ENCODE results near the gene BARX2. TPM values are rescaled to one million over a fixed set of nuclear protein-coding genes. Genes with fewer than 3 reads are reported as not detected.

BARX2 gene
- total RNA-seq, 1 donor from 2014 or later, result 0.10 TPM

DNA sequence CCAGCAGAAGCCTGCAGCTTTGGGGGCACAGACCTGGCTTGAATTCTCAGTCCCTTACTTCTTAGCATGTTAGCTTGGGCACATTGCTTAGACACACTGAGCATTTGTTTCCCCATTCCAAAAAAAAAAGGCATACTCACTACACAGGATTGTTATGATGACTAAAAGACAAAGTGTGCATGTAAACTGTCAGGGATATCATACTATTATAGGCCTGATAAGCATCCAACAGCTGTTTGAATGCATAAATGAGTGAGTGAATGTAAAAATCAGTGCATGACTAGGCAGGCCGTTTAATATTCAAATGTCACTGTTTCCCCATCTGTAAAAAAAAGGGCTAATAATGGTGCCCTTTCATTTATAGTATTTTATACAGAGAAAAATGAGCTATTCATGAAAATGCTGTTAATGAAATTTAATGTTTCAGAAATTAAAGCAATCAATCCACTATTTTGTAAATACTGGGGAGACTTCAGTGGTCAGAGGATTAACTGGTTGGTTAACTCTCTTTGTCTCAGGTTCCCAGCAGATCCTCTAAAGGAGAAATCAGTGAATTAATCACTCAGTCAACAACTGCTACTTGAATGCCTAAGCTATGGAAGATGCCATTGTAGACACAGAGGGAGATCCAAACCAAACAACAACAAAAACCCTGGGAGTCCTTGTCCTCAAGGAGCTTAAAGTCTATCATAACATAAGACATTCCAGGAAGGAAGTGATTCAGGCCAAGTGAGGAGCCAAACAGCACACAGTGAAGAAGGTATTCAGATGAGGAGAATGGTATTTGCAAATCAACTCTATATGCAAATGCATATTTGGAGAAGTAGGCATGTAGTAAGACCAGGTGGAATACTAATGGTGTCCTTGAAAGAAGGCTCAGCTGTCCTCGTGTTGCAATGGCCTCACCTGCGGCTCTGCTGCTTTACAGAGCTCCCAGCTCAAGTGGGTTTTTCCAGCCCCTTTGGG lies 26.8 kb downstream of the BARX2 start:
- DNase-seq (ENCODE audit: low read depth), result peak; percentile 50

DNA sequence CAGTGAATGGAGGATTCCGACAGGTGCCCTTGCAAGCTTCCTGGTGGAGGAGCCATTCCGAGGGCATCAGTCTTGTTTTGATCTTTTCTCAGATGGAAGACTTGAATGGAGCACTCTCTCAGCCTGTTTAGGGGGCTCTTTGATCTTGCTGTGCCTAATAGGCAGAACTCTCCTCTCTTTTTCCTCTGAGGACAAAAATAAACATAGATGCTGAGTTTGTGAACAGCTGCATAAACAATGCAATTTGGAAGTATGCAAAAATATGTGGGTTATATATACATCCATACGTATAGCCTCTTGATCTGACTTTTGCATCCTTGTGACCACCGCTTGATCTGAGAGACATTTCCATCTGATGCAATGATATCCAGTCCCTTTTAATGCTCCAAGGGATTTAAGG lies 29.1 kb downstream of the BARX2 start:
- DNase-seq (ENCODE audit: low read depth), result no peak

DNA sequence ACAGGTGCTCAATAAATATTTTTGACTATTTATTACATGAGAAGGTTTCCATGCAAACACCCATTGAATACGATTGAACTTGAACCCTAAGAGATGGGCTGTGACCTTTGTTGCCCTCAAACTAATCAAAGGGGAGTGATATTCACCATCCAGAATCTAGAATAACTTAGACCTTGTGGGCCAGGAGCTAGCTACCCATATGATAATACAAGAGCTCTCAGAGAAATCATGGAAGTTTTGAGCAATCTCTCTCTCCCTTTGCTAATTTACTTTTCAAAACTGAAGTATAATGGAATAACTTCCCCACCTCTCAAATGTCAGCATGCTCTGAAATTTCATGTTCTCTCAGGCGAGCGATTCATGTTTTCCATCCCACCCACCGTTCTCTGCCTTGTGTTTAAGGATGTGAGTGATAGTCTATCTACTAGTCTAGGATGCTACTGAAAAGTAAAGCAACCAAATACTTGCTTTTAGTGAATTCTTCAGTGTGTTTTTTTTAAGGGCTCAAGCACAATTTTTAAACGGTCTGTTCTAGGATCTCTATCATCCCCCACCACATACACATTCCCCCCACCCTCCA lies 33.3 kb downstream of the BARX2 start:
- no peak for DNase-seq (ENCODE audit: low read depth)

DNA sequence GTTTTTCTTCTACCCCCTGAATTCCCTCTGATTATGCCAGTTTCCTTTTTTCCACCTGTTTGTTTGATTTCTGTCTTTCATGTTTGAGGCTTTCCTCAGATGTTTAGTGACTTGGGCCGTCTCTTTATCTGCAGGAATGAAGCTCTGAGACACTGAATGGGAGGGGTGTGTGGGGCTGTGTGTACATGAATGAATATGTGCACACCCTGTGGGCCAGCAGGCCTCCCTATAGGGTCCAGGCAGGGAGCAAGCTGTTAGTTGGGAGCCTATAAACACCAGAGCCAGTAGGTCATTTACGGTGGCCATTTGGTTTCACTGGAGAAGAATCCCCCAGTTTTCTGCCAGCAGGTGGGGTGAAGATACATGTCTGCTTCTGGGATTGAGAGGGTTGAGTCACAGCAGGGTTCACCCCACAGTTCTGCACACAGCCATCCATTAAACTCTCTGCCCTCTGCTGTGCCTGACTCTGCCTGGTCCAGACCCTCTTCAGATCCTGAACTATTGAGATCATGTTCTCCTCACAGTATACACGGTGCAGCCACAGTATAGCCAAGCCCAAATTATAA lies 34.8 kb downstream of the BARX2 start:
- peak; percentile 2 for DNase-seq (ENCODE audit: low read depth)

DNA sequence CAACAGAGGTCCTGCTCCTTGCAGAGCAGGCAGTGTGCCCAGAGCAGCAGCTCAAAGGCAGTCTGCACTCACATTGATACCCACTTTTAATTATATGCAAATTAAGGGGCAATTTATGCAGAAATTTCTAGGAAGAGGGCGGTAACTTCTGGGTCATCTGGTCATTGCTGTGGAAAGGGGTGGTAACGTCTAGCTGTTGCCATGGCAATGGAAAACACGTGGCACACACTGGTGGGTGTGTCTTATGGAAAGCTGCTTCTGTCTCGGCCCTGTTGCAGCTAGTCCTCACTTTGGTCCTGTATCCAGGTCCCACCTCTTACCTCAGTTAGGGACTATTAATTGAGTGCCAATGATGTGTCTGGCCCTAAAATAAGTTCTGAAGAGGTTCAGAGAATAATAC lies 36.8 kb downstream of the BARX2 start:
- DNase-seq (ENCODE audit: low read depth), result no peak

DNA sequence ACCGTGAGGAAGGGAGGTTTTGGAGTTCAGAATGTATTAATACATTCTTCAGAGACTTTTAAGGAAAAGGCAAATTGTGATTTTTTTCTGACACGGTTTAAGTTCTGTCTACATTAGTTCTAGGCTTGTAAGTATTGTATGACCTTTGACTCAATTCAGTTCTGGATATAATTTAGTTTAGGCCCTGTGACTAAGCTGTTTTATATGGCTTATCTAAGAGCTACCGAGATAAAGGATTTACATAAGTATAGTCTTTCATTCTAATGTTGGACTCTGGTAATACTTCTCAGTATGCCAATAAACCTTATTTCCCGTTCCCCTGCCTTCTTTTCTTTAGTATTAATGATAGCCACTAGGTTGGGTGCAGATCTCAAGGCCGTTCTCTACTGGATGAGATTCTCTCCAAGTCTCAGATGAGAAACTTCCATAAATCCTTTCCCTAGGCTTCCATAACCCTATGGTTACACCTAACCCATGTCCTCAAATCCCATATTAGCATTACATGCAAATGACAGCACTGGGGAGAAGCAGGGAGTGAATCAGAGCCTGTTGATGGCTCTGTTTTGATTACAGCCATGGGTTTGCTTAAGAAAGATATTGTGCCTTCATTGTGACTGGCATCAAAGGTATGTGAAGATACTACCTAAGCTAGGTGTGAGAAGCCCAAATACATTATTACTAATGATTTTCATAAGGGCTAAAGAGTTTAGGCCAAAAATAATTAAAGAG lies 38.7 kb downstream of the BARX2 start:
- peak; percentile 11 for DNase-seq (ENCODE audit: low read depth)

DNA sequence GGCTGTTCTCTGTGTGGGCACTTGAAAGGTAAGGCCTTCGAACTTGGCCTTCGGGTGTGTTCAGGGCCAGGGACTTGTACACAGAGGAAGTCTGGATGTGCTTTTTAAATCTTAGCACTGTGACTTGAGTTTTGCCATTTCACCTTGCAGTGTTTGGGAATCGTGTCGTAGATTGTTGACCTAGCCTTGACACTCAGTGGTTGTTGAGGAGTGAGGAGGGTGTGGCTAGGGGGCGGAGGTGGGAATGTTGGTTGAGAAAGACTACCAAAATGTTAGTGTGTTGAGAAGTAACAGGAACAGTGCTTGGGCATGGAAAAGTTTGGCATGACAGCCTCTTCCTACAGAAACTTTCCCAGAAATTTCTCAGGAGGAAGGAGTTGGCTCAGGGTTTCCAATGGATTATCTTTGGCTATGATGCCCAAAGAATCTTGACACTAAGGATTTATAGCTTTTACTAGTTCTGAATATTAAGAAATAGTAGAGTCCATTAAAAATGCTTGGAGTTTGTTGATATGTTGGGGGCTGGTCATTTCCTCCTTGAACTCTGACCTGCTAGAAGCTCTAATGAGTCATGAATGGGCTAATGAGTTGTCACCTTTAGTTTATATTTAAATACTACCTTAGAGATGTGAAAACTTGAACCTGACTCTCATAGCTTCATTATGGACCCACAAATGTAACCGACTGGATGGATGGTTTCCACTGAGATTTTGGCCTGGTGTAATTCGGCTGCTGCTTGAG lies 40.6 kb downstream of the BARX2 start:
- peak; percentile 13 for DNase-seq (ENCODE audit: low read depth)

DNA sequence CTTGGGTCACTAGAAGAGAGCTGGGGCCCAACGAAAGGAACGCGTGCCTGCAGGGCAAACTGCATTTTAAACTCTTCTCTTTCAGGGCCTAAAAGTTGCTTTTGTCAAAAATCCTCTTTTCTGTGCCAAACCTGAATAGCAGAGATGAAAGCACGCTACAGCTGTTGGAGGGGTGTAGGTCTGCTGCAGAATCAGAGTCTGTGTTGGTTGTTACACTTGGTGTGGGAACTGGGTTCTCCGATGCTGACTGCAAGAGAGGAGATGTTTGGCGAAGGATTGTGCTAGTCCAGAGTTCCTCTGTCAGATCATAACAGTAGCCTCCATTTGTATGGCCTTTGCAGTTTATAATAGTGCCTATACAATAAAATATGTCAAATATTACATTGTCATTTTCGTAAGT lies 41.8 kb downstream of the BARX2 start:
- no peak for DNase-seq (ENCODE audit: low read depth)

DNA sequence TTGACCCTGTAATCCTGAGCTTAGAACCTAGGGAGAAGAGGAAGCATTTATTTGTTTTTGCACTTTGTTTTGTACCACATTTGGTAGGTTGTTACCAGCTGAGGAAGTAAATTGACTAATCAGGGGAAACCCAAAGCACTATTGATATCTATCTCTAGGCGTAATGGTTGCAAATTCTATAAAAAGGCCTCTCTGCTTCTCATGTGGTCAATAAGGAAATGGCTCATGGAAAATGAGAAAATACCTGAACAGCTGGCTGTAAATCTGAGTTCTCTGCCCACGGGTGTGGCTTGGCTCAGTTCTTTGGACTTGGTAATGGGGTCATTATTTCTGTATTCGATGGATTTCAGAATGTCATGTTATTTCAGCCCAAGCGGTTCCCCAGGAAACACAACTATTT lies 42.4 kb downstream of the BARX2 start:
- peak; percentile 53 for DNase-seq (ENCODE audit: low read depth)

DNA sequence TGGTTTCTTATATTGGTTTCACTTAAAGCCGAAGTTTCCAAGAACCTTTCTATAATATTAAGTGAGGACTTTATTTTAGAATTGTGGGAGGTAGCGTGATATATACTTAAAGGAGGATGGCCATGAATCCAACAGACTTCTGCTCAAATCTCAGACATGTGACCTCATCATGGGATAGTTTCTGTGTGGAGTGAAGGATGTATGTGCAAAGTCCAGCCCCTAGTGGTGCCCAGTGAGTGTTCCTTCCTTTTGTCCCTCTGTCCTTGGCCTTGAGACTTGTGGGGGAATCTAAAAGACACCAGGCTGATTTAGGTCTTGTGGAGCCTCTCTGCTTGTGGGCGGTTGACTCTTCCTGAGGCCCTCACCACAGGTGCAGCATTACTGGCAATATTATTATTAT lies 43.7 kb downstream of the BARX2 start:
- no peak for DNase-seq (ENCODE audit: low read depth)

DNA sequence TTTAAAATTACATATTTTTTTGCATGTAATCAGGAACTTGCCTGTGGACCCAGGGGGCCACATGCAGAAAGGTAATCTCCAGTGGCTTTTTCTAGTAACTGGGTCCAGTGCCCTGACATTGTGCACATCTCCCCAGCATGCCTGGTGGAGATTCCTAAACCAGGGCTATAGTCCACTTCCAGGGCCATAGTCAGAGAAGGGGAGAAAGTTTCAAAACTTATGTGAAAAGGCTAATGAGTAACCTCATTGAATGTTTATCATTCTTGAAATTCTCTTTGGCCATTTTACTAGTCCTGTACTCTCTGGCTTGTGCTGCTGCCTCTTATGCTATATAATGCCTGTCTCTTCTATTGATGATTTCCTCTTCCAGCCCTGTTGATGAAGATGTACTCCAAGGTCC lies 47.8 kb downstream of the BARX2 start:
- DNase-seq (ENCODE audit: low read depth), result peak; percentile 71

DNA sequence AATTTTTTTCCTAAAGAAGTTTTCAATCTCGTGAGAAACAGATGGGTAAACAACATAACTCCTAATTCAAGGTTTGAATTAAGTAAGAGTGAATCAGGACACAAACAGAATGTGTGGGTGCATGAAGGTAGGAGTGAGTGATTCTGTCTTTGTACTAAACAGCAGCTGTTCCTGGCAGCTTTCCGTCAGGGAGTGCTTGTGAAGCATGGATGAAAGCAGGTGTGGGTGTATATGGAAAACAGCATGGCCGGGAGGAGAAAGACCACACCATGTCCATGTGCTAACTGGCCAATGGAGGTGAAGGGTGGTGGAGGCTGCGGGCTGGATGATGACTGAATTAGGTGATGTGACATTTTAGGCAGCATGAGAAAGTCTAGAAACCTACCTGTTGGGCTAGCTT lies 49.6 kb downstream of the BARX2 start:
- DNase-seq (ENCODE audit: low read depth), result peak; percentile 6

DNA sequence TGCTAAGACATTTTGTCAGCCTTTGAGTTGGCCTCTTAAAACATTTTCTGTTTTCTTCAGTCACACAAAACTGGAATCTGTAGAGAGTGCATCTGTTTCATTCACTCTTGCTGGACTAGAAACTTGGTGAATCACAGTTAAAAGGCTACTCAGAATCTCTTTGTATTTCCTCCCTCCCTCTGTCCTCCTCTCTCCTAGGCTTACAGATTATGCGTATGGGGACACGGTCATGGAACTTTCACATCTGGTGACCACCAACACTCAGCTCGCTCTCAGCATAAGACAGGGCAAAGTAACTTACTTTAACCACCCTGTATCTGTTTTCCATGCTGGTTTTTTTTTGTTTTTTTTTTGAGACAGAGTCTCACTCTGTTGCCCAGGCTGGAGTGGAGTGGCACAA lies 50.4 kb downstream of the BARX2 start:
- no peak for DNase-seq (ENCODE audit: low read depth)

DNA sequence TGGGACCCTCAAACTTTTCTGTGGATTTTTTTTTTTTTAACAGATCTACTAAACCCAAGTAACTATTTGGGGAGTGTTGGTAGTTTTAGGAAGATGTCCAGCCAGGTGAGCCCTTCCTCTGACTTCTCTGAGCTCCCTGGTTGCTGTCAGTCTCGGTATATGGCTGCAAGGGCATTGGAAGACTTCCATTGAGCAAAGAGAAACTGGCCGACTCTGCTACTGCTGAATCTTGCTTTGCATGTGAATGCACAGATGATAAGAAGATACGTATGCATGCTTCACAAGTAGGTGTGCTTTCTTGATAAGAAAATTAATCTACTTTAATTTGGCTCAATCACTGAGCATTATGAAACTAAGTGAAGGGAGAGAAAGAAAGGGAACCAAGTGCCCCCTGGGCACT lies 51.1 kb downstream of the BARX2 start:
- DNase-seq (ENCODE audit: low read depth), result no peak

DNA sequence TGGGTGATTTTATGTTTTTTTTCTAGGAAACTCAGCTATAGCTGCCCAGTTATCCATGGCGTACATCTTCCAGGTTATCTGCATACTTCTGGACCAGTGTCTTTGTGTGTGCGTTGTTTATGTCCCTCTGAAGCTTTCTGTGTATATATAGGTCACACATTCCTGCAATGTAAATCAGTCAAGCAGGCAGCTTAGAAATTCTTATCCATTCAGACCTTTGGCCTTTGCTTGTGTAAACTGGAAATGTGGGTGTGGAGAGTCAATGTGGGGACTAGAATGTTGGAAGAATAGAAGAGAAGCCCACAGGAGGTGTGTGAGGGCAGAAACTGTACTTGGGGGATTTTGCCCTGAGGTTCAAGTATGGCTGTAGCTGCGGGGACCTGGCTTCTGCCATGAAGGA lies 51.7 kb downstream of the BARX2 start:
- DNase-seq (ENCODE audit: low read depth), result peak; percentile 47

DNA sequence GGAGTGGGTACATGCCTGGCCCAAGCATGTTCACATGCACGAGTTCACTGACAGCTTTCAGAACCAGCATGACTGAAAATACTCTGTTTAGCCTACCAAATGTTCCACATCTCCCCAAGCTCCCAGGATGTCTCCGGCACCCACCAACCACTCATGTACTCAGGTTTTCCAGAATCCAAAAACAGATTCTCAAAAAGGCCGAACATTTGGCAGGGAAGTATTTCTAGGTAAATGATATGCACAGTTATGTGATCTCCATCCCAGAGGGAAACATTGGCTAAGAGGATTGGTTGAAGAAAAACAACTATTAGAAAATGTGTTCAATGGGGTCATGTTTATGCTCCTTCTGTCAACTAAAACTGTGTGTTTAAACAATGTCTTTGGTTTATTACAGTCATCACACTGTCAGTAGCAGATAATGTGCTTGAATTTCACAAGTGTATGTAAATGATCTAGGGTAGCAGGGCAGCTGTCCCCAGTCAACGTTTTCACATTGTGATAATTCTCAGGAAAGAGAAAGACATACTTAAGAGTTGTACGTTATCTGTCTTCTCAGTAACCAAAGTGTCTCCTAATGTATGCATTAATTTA lies 52.3 kb downstream of the BARX2 start:
- DNase-seq (ENCODE audit: low read depth), result no peak

DNA sequence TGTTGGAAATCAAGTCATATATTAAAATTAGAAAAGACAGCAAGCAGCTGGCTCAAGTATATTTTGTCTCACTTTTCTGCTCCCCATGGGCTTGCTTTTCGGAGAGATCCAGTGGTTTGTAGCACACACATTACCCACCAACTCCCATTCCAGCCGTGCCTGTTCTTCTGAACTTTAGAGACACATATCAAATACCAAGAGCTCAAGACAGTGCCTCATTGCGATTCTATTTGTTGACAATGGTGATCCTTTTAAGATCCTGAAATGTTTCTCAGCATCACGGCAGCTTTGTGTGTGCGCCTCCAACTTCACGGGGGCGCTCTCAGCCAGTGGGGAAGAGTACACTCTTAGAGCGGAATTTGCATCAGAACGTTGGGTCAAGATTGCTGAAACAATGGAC lies 52.9 kb downstream of the BARX2 start:
- DNase-seq (ENCODE audit: low read depth), result no peak

DNA sequence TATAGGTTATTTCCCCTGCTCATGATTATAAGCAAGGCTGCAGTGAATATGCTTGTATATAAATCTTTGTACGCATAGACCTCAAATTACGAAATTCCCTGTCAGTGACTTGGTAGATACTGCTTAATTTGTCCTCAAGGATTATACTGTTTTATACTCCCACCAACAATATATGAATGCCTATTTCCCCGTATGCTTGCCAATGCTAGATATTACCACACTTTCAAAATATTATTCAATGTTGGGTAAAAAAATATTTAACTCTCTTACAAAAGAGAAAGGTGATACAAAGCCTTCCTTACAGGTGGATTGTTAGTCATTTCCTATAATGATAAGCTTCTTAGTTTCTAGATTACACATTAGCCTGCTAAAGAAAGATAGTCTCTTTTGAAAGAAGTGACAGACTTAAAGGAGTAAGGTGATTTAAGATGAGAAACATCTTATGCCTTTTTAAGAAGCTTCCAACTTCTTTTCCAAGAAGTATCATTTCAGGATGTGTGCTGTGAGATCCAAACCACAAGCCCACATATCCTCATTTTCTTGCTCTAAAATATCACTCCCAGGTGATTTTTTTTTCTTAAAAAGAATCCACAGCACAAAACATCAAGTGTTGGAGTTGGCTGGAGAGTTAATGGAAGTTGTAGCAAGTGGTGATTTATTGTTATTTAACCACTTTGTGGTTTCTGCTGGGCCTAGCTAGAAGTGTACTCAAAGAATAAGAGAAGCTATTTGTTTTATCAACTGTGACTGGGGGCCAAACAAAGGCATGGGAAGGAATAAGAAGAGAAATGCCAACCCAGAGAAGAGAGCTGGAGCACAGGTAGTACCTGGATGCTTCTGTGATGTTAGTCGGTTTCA lies 59.2 kb downstream of the BARX2 start:
- peak; percentile 92 for DNase-seq (ENCODE audit: low read depth)

DNA sequence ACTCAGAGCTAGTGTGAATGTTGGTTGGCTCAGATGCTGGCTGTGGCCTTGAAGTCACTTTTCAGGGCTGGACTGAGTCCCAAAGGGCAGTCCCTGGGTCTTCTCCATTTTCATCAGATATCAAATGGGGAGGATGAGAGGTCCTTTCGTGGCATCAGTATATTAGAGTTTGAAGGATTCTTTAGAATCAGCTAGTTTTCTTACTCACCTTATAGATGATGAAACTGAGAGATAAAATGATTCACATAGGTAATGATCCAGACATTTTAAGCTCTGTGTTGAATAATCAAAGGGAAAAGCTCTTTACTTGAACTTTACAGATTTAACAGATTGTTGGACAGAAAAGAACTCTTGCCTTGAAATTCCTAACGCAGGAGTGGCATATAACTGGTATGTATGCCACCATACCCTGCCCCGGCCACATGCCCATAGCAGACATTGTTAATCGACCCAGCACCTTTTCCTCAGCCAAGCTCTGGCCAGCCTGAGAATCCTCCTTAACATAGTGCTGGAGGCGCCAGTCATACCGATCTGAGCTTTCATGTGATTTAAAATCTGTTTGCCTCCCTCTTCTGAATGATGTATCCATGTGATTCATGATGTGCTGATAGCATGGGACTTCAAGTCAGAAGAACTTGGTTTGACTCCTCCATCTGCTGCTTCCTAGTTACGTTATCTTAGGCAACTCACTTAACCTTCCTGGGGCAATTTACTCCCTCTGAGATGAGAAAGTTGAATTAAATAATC lies 60.0 kb downstream of the BARX2 start:
- DNase-seq (ENCODE audit: low read depth), result peak; percentile 23

DNA sequence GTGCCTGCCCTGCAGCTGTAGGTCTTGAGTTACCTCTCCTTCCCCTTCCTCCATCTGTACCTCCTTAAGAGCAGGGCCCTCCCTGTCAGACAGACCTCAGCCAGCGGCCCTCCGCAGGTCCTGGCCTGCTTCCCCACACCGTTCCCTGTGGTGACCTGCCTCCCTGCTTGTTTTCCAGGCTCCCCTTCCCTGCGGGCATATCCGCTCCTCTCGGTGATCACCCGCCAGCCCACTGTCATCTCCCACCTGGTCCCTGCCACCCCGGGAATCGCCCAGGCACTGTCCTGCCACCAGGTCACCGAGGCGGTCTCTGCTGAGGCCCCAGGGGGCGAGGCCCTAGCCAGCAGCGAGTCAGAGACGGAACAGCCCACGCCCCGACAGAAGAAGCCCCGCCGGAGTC lies 60.9 kb downstream of the BARX2 start:
- no peak for DNase-seq (ENCODE audit: low read depth)
